KMS-11 (cell line): ENCODE results near the gene YLPM1.

Source experiments
- H2AFZ ChIP-seq: fragments of 200-600 bp; sonication (generic); 2 replicates; pipeline ENCODE4 v1.6.1; 2016; ENCODE audit warnings: antibody characterized with exemption, mixed run types, low read depth
- H3K27ac ChIP-seq: fragments of 200-600 bp; sonication (generic); 2 replicates; pipeline ENCODE4 v1.6.1; 2016; ENCODE audit warnings: mild to moderate bottlenecking, mixed run types
- H3K27me3 ChIP-seq: fragments of 200-600 bp; sonication (generic); 2 replicates; pipeline ENCODE4 v1.6.1; 2017; ENCODE audit warnings: mild to moderate bottlenecking, low read depth, mixed run types, moderate library complexity; ENCODE audit not compliant: insufficient read depth
- H3K36me3 ChIP-seq: fragments of 200-600 bp; sonication (generic); 2 replicates; pipeline ENCODE4 v1.6.1; 2017; ENCODE audit warnings: mild to moderate bottlenecking, mixed run types; ENCODE audit not compliant: insufficient read depth
- H3K4me1 ChIP-seq: fragments of 200-600 bp; sonication (generic); 2 replicates; pipeline ENCODE4 v1.6.1; 2016; ENCODE audit warnings: mild to moderate bottlenecking, low read depth, mixed run types; ENCODE audit not compliant: poor library complexity, severe bottlenecking
- H3K4me2 ChIP-seq: fragments of 200-600 bp; sonication (generic); 2 replicates; pipeline ENCODE4 v1.7.0; 2016; ENCODE audit warnings: mild to moderate bottlenecking, mixed run types
- H3K4me3 ChIP-seq: fragments of 200-600 bp; sonication (generic); IDR thresholded peaks from 2 replicates; pipeline ENCODE4 v1.6.1; 2017; ENCODE audit warnings: low read depth, low read length, mixed read lengths; ENCODE audit not compliant: insufficient read depth
- H3K79me2 ChIP-seq: fragments of 200-600 bp; sonication (generic); 2 replicates; pipeline ENCODE4 v1.6.1; 2016; ENCODE audit warnings: low read depth, mixed run types; ENCODE audit not compliant: insufficient read depth
- H3K9ac ChIP-seq: fragments of 200-600 bp; sonication (generic); 2 replicates; pipeline ENCODE4 v1.6.1; 2016; ENCODE audit warnings: mild to moderate bottlenecking, mixed run types
- H4K20me1 ChIP-seq: fragments of 200-600 bp; sonication (generic); 2 replicates; pipeline ENCODE4 v1.6.1; 2016; ENCODE audit warnings: mild to moderate bottlenecking, mixed run types; ENCODE audit not compliant: insufficient read depth
- TF ChIP-seq, protein P1 (sequence below): fragments of 200-600 bp; sonication (generic); conservative IDR thresholded peaks from 2 replicates; pipeline ENCODE4 v1.6.1; 2017; ENCODE audit warnings: low read depth, mild to moderate bottlenecking, antibody characterized with exemption, low read length, moderate library complexity, mixed read lengths

YLPM1 gene

DNA sequence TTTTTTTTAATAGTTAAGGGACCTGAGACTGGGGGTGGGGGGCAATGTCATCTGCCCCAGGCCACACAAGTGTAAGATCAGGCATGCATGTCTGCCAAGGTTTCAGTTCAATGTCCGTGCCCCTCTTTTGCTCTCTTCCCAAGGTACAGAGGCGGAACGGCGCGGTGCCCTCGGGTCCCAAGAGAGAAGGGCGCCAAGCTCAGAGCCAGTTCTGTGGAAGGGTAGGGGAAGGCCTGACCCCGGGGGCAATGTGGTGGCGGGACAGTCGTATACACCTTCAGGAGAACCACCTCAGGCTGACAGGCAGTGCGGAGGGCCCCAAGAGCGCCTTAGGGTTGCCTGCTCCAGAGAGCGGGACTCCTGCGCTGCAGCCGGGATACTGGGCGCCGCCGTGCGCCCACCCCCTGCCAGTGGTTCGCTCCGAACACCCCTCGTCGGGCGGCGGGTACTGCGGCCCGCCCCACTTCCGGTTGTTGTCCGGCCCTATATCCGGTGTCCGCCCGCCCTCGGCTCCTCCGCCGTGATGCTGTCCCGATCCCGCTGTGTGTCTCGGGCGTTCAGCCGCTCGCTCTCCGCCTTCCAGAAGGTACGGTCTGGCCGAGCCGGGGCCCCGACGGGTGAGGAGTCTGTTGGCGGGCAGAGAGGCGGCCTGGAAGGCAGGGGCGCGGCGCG, 118.5 kb downstream of the YLPM1 start, which contains the start of gene DLST:
Gene DLST (plus strand): TSS at position 486 of the 672 bp plus-strand sequence. CDS start 38 bp downstream, at position 524.
- TF ChIP-seq, protein P1, sequence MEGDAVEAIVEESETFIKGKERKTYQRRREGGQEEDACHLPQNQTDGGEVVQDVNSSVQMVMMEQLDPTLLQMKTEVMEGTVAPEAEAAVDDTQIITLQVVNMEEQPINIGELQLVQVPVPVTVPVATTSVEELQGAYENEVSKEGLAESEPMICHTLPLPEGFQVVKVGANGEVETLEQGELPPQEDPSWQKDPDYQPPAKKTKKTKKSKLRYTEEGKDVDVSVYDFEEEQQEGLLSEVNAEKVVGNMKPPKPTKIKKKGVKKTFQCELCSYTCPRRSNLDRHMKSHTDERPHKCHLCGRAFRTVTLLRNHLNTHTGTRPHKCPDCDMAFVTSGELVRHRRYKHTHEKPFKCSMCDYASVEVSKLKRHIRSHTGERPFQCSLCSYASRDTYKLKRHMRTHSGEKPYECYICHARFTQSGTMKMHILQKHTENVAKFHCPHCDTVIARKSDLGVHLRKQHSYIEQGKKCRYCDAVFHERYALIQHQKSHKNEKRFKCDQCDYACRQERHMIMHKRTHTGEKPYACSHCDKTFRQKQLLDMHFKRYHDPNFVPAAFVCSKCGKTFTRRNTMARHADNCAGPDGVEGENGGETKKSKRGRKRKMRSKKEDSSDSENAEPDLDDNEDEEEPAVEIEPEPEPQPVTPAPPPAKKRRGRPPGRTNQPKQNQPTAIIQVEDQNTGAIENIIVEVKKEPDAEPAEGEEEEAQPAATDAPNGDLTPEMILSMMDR = no peak
- Histone ChIP-seq H3K27me3 (no peaks in the 10 kb centered on the region), H3K9ac (peak within 1 kb of the TSS; percentile 71), H3K36me3 (no peaks in the 10 kb centered on the region), H3K4me3 (no peak within 1 kb of the TSS), H3K4me1 (peaks cover 11% of the 10 kb centered on the region), H3K4me2 (peak within 1 kb of the TSS; percentile 96), H3K79me2 (peaks cover 39% of the 10 kb centered on the region), H2AFZ (peak within 1 kb of the TSS; percentile 89), H4K20me1 (no peaks in the 10 kb centered on the region), H3K27ac (peak within 1 kb of the TSS; percentile 49; the same call in 1 of the 2 replicates)

DNA sequence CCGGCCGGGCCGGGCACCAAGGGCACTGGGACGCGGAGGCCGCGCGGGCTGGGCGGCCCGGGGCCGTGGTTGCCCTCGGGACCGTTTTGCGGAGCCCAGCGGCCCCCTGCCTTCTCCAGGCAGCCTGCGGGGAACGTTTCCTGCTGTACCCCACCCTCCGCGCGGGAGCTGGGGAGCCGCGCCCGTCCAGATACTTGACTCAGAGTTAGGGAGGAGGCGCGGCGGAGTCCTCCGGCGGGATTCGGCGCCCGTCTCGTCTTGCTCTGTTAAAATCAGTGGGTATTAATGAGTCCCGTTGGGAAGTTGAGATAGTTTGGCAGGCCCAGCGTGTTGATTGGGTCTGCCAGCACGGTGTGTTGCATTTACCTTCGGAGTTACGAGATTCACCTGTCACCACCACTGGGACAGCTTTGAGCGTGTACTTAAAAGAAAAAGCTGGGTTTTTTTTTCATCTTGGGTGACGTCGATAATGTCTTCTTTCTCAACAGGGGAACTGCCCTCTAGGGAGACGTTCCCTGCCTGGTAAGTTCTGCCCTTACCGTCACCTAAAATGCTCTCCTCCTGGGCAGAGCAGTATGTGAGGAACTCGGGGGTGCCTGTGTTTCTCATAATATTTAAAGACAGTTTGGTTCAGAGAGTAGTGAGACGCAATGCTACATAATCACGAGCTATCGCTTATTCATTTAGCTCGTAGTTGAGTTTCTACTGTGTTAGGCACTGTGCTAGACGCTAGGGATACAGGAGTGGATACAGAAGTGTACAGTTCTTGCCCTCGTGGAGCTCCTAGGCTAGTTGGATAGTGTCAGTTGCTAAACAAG, 119.2 kb downstream of the YLPM1 start:
- peak overlapping the region; percentile 96 for H3K4me2 ChIP-seq
- peaks cover 11% of the 10 kb centered on the region for H3K4me1 ChIP-seq
- no peak overlapping the region for H3K4me3 ChIP-seq
- no peaks in the 10 kb centered on the region for H3K27me3 ChIP-seq
- TF ChIP-seq, protein P1 = no peak
- H3K79me2 ChIP-seq = peaks cover 39% of the 10 kb centered on the region
- peak overlapping the region; percentile 49; the same call in 1 of the 2 replicates for H3K27ac ChIP-seq
- no peaks in the 10 kb centered on the region for H3K36me3 ChIP-seq
- peak overlapping the region; percentile 89 for H2AFZ ChIP-seq
- H3K9ac ChIP-seq = peak overlapping the region; percentile 71
- H4K20me1 ChIP-seq = no peaks in the 10 kb centered on the region
